Peyer's patch (tissue), 4 donors: Measurements from ENCODE around the gene SNUPN. TPM values are rescaled to one million over a fixed set of nuclear protein-coding genes. Genes with fewer than 3 reads are reported as not detected.
"Not testable (repeated sequence)": the region's sequence is repeated elsewhere in the genome, so short reads cannot be mapped to it uniquely, and the experiment has no call there.

Source experiments
- DNase-seq, 3 donors: peaks; one replicate each; pipeline ENCODE4 v3.0.0-alpha.2; 2017 to 2019
- H3K27ac ChIP-seq, 4 donors: fragments of 200-600 bp; sonication (generic); one replicate each; pipeline ENCODE4 v1.5.1; 2016 to 2019
- H3K27me3 ChIP-seq, 2 donors: fragments of 200-600 bp; sonication (generic); one replicate each; pipeline ENCODE4 v1.5.1; 2019
- H3K36me3 ChIP-seq, 3 donors: fragments of 200-600 bp; sonication (generic); one replicate each; pipeline ENCODE4 v1.5.1; 2016 to 2019
- H3K4me1 ChIP-seq, 4 donors: fragments of 200-600 bp; sonication (generic); one replicate each; pipeline ENCODE4 v1.5.1; 2016 to 2019
- H3K4me3 ChIP-seq, 4 donors: fragments of 200-600 bp; sonication (generic); 1 replicate in 3 of 4; 2 replicates in 1 of 4; pipeline ENCODE4 v1.5.1; 2016 to 2019; ENCODE audit warnings: mild to moderate bottlenecking in 1 of 4
- H3K9me3 ChIP-seq, 4 donors: fragments of 200-600 bp; sonication (generic); one replicate each; pipeline ENCODE4 v1.5.1; 2016 to 2019; ENCODE audit warnings: mild to moderate bottlenecking in 1 of 4
- CTCF ChIP-seq, 6 experiments: fragments of 450-650 bp in 4 of 6; fragments of 200-600 bp in 2 of 6; sonication (generic) in 1 of 6; IDR thresholded peaks; one replicate each; pipeline ENCODE4 v1.5.1; 2017 to 2019; ENCODE audit warnings: antibody characterized with exemption in 6 of 6, mild to moderate bottlenecking in 3 of 6, moderate library complexity in 1 of 6
- POLR2A ChIP-seq, 2 donors: fragments of 450-650 bp; IDR thresholded peaks; one replicate each; pipeline ENCODE4 v1.5.1; 2017; ENCODE audit warnings: antibody characterized with exemption in 2 of 2, mild to moderate bottlenecking in 2 of 2, moderate library complexity in 2 of 2
- total RNA-seq, 4 donors: library from RNA; depleted of rRNA; stranded (reverse); fragments of >200 nt; gene quantifications; one replicate each; pipeline ENCODE4 v1.1.0, GENCODE V29; 2016

Gene SNUPN
- total RNA-seq, 4 donors from 2014 or later: 11.5 to 32.2 (median 17.4) TPM

- H3K4me3 ChIP-seq: peak overlapping the region; percentile 81 to 91 (median 81)
- TF ChIP-seq CTCF (IDR thresholded peaks at IDR 0.05) (peak in 1 of 6 experiments; percentile 1), POLR2A (IDR thresholded peaks at IDR 0.05) (no peak)
- H3K36me3 ChIP-seq: no peaks in the 10 kb centered on the region
- peaks cover 0 to 35% (median 15%) of the 10 kb centered on the region in 4 donors for H3K4me1 ChIP-seq
- peak overlapping the region; percentile 94 to 97 (median 96) for H3K27ac ChIP-seq
- H3K27me3 ChIP-seq: no peaks in the 10 kb centered on the region
- DNase-seq: no peak
- H3K9me3 ChIP-seq: no peaks in the 10 kb centered on the region
Observed at GRCh38 chr15:75639191-75639708, 13.7 kb upstream of the SNUPN start.

- Histone ChIP-seq H3K9me3 (no peaks in the 10 kb centered on the region), H3K36me3 (no peaks in the 10 kb centered on the region), H3K27ac (peak overlapping the region in 2 of 4 donors; percentile 94 to 97), H3K4me1 (peaks cover 0 to 35% (median 15%) of the 10 kb centered on the region in 4 donors), H3K4me3 (peak overlapping the region in 1 of 4 donors; percentile 81), H3K27me3 (no peaks in the 10 kb centered on the region)
- DNase-seq: no peak
- TF ChIP-seq POLR2A (IDR thresholded peaks at IDR 0.05): no peak
- no peak for TF ChIP-seq CTCF (IDR thresholded peaks at IDR 0.05)
Observed at GRCh38 chr15:75637245-75638009, 11.9 kb upstream of the SNUPN start.

GRCh38 chr15:75636026-75636425 lies 10.5 kb upstream of the SNUPN start:
- Histone ChIP-seq H3K4me1 (peaks cover 0 to 32% (median 15%) of the 10 kb centered on the region in 4 donors), H3K27ac (no peak overlapping the region), H3K4me3 (no peak overlapping the region), H3K36me3 (no peaks in the 10 kb centered on the region), H3K27me3 (no peaks in the 10 kb centered on the region), H3K9me3 (no peaks in the 10 kb centered on the region)
- DNase-seq: no peak
- no peak for TF ChIP-seq POLR2A (IDR thresholded peaks at IDR 0.05)
- TF ChIP-seq CTCF (IDR thresholded peaks at IDR 0.05): no peak

- not testable (repeated sequence) for H3K27me3 ChIP-seq, H3K4me3 ChIP-seq, H3K9me3 ChIP-seq, DNase-seq, H3K36me3 ChIP-seq, H3K27ac ChIP-seq
- H3K4me1 ChIP-seq: peaks cover 0 to 28% (median 12%) of the 10 kb centered on the region in 4 donors
Observed at GRCh38 chr15:75633922-75634321, 8.4 kb upstream of the SNUPN start.

GRCh38 chr15:75631935-75632334 lies 6.4 kb upstream of the SNUPN start:
- no peaks in the 10 kb centered on the region for H3K9me3 ChIP-seq
- H3K4me3 ChIP-seq: no peak overlapping the region
- DNase-seq: no peak
- H3K27ac ChIP-seq: no peak overlapping the region
- H3K27me3 ChIP-seq: no peaks in the 10 kb centered on the region
- H3K36me3 ChIP-seq: no peaks in the 10 kb centered on the region
- TF ChIP-seq POLR2A (IDR thresholded peaks at IDR 0.05) (no peak), CTCF (IDR thresholded peaks at IDR 0.05) (no peak)
- peaks cover 0 to 8% (median 0%) of the 10 kb centered on the region in 4 donors for H3K4me1 ChIP-seq

- Histone ChIP-seq H3K27ac (no peak overlapping the region), H3K4me1 (peaks cover 0 to 25% (median 0%) of the 10 kb centered on the region in 4 donors), H3K4me3 (no peak overlapping the region), H3K27me3 (no peaks in the 10 kb centered on the region), H3K9me3 (no peaks in the 10 kb centered on the region), H3K36me3 (peaks cover 0 to 20% (median 0%) of the 10 kb centered on the region in 3 donors)
- TF ChIP-seq POLR2A (IDR thresholded peaks at IDR 0.05): no peak
- TF ChIP-seq CTCF (IDR thresholded peaks at IDR 0.05): no peak
- DNase-seq: no peak
Observed at GRCh38 chr15:75622505-75622904, 3.0 kb downstream of the SNUPN start.
